HCT116 (cell line): Measurements from ENCODE around the gene IFITM10. TPM values are rescaled to one million over a fixed set of nuclear protein-coding genes. Genes with fewer than 3 reads are reported as not detected.
A peak's percentile ranks its signal among the peaks of the same experiment; 100 is the strongest.

Experiments used
- ATAC-seq: fragments of 200-7000 bp; cut with Tn5 transposase; 2 replicates; pipeline ENCODE4 v1.9.1; 2020; ENCODE audit warnings: mild to moderate bottlenecking, moderate library complexity
- BruUV-seq: library from RNA; stranded (reverse); fragments of 400-500 nt; replicated peaks from 2 replicates; lab custom pipeline; 2021; lab: Mats Ljungman, UMichigan
- CTCF ChIA-PET: fragments of 300-600 bp; sonication (Branson Sonifier 250); formaldehyde crosslinking; loops from one replicate; lab custom pipeline; 2021; ENCODE audit warnings: antibody characterized with exemption; lab: Charles Lee
- POLR2A ChIA-PET: fragments of 300-600, 350-600 bp; sonication (Branson Sonifier 250); formaldehyde crosslinking; loops from one replicate; lab custom pipeline; 2021; ENCODE audit warnings: antibody characterized with exemption; lab: Charles Lee
- RAD21 ChIA-PET, 2 experiments: fragments of 300-600 bp; sonication (Branson Sonifier 250); formaldehyde crosslinking; loops; one replicate each; lab custom pipeline; 2023; ENCODE audit warnings: low total read pairs in 2 of 2; ENCODE audit not compliant: uncharacterized antibody in 2 of 2, unreplicated experiment in 2 of 2, low non-redundant PET in 1 of 2; lab: Charles Lee
- DNase-seq: peaks from one replicate; pipeline ENCODE4 v3.0.0-alpha.2; 2010; ENCODE audit warnings: low read depth, low spot score
- H2AFZ ChIP-seq: fragments of 200-600 bp; shearing (Covaris generic), sonication (generic); 2 replicates; pipeline ENCODE4 v1.6.1; 2017; ENCODE audit warnings: low read depth, mixed run types, mixed read lengths, antibody characterized with exemption, low read length; ENCODE audit not compliant: poor library complexity, severe bottlenecking
- H3K27ac ChIP-seq: 2 replicates; pipeline ENCODE4 v1.5.1; 2012; ENCODE audit warnings: low read depth, low read length
- H3K27me3 ChIP-seq: fragments of 200-600 bp; sonication (generic); 2 replicates; pipeline ENCODE4 v1.6.1; 2016; ENCODE audit warnings: mixed run types, low read length, mixed read lengths; ENCODE audit not compliant: insufficient read depth
- H3K36me3 ChIP-seq, 2 experiments: fragments of 200-500 bp in 1 of 2; fragments of 200-600 bp in 1 of 2; sonication (Bioruptor generic) in 1 of 2; sonication (generic) in 1 of 2; 2 replicates each; pipeline versions ENCODE4 v1.5.1 to v1.6.1; 2014 to 2016; ENCODE audit warnings: low read length in 2 of 2, inconsistent platforms in 1 of 2, mixed read lengths in 1 of 2, mixed run types in 1 of 2; ENCODE audit not compliant: insufficient read depth in 2 of 2, control insufficient read depth in 1 of 2
- H3K4me1 ChIP-seq, 2 experiments: fragments of 200-600 bp in 1 of 2; sonication (generic) in 1 of 2; 2 replicates each; pipeline versions ENCODE4 v1.5.1 to v1.6.1; 2012 to 2017; ENCODE audit warnings: low read length in 2 of 2, inconsistent platforms in 1 of 2, mild to moderate bottlenecking in 1 of 2, mixed read lengths in 1 of 2, mixed run types in 1 of 2, moderate library complexity in 1 of 2; ENCODE audit not compliant: insufficient read depth in 2 of 2, control insufficient read depth in 1 of 2
- H3K4me2 ChIP-seq: fragments of 200-600 bp; sonication (generic); 2 replicates; pipeline ENCODE4 v1.6.1; 2017; ENCODE audit warnings: mixed run types, low read length, mixed read lengths
- H3K4me3 ChIP-seq, 2 experiments: fragments of 200-600 bp in 1 of 2; sonication (generic) in 1 of 2; replicated peaks in 1 of 2; 2 replicates each; pipeline ENCODE4 v1.5.1; 2011 to 2016; ENCODE audit warnings: low read length in 2 of 2, control low read depth in 1 of 2, low read depth in 1 of 2, mild to moderate bottlenecking in 1 of 2, mixed read lengths in 1 of 2, mixed run types in 1 of 2
- H3K79me2 ChIP-seq: fragments of 200-600 bp; sonication (generic); 2 replicates; pipeline ENCODE4 v1.6.1; 2017; ENCODE audit warnings: mild to moderate bottlenecking, mixed run types, low read length, moderate library complexity, mixed read lengths; ENCODE audit not compliant: insufficient read depth
- H3K9ac ChIP-seq: fragments of 200-600 bp; sonication (generic); 2 replicates; pipeline ENCODE4 v1.6.1; 2016; ENCODE audit warnings: low read length, mixed read lengths
- H3K9me2 ChIP-seq: fragments of 200-600 bp; sonication (generic), shearing (Covaris generic); 2 replicates; pipeline ENCODE4 v1.6.1; 2017; ENCODE audit warnings: mixed run types, mild to moderate bottlenecking, moderate library complexity; ENCODE audit not compliant: insufficient read depth
- H3K9me3 ChIP-seq, 2 experiments: fragments of 200-500 bp in 1 of 2; fragments of 200-600 bp in 1 of 2; sonication (Bioruptor generic) in 1 of 2; sonication (generic) in 1 of 2; 2 replicates each; pipeline ENCODE4 v1.6.1; 2014 to 2017; ENCODE audit warnings: low read length in 2 of 2, mixed read lengths in 2 of 2, inconsistent platforms in 1 of 2, low read depth in 1 of 2, mild to moderate bottlenecking in 1 of 2, mixed run types in 1 of 2, moderate library complexity in 1 of 2; ENCODE audit not compliant: control insufficient read depth in 1 of 2, insufficient read depth in 1 of 2
- H4K20me1 ChIP-seq: fragments of 200-600 bp; sonication (generic), shearing (Covaris generic); 2 replicates; pipeline ENCODE4 v1.6.1; 2017; ENCODE audit warnings: mixed run types, mild to moderate bottlenecking, moderate library complexity; ENCODE audit not compliant: insufficient read depth
- CBX3 ChIP-seq: IDR thresholded peaks from 2 replicates; pipeline ENCODE4 v1.6.1; 2012; ENCODE audit warnings: low read depth
- CEBPB ChIP-seq: IDR thresholded peaks from 2 replicates; pipeline ENCODE4 v1.6.1; 2012; ENCODE audit warnings: low read depth
- CTCF ChIP-seq, 3 experiments: fragments of 200-600 bp in 1 of 3; sonication (generic) in 1 of 3; IDR thresholded peaks in 2 of 3; conservative IDR thresholded peaks in 1 of 3; 2 replicates each; pipeline ENCODE4 v1.5.1; 2012 to 2017; ENCODE audit warnings: low read depth in 2 of 3, low read length in 2 of 3, antibody characterized with exemption in 1 of 3, borderline replicate concordance in 1 of 3, control low read depth in 1 of 3, mild to moderate bottlenecking in 1 of 3, mixed read lengths in 1 of 3, mixed run types in 1 of 3, moderate library complexity in 1 of 3; ENCODE audit not compliant: insufficient read depth in 1 of 3
- EGR1 ChIP-seq: IDR thresholded peaks from 2 replicates; pipeline ENCODE4 v1.6.1; 2012; ENCODE audit warnings: low read depth
- ELF1 ChIP-seq: IDR thresholded peaks from 2 replicates; pipeline ENCODE4 v1.6.1; 2012; ENCODE audit warnings: low read depth, borderline replicate concordance
- EZH2 ChIP-seq: fragments of 200-600 bp; sonication (generic); IDR thresholded peaks from 2 replicates; pipeline ENCODE4 v1.6.1; 2017; ENCODE audit warnings: antibody characterized with exemption, mixed run types
- FOSL1 ChIP-seq: IDR thresholded peaks from 2 replicates; pipeline ENCODE4 v1.6.1; 2012; ENCODE audit warnings: low read depth
- JUND ChIP-seq: IDR thresholded peaks from 2 replicates; pipeline ENCODE4 v1.6.1; 2012
- SIN3A ChIP-seq: IDR thresholded peaks from 2 replicates; pipeline ENCODE4 v1.6.1; 2012; ENCODE audit warnings: low read depth
- SP1 ChIP-seq: IDR thresholded peaks from 2 replicates; pipeline ENCODE4 v1.6.1; 2012; ENCODE audit warnings: low read depth
- ZFX ChIP-seq: fragments of 450-650 bp; IDR thresholded peaks from 2 replicates; pipeline ENCODE4 v1.6.1; 2017
- intact Hi-C: fragments of 100-400 bp; cut with micrococcal nuclease; formaldehyde crosslinking; loops from 2 replicates; pipeline ENCODE4 v1.10.0; 2022
- total RNA-seq: library from RNA; stranded (reverse); gene quantifications from one replicate; pipeline ENCODE4 v1.2.1, GENCODE V29; 2021; ENCODE audit not compliant: unreplicated experiment

The IFITM10 gene
- total RNA-seq, 1 experiment from 2014 or later = 1.9 TPM

- TF ChIP-seq SP1 (no peak), SIN3A (no peak), ZFX (no peak), EZH2 (no peak), ELF1 (no peak), CTCF (IDR thresholded peaks at IDR 0.05 in 2 of 3, conservative IDR thresholded peaks at IDR 0.05 in 1 of 3; ENCODE audit: borderline replicate concordance in 1 of 3, insufficient read depth in 1 of 3, low read depth in 2 of 3, low read length in 2 of 3) (no peak), EGR1 (no peak), JUND (no peak), CEBPB (no peak)
- TF ChIP-seq, all 23 proteins: peak for 0
Measured at GRCh38 chr11:1773131-1773993, 23.0 kb upstream of the IFITM10 start (continued).

- intact Hi-C loops = no loop called here
- H3K27me3 ChIP-seq = no peaks in the 10 kb centered on the region
- no TSS peak for BruUV-seq
- H3K9me2 ChIP-seq = no peaks in the 10 kb centered on the region
- H3K4me2 ChIP-seq = peak overlapping the region; percentile 90
- H3K9me3 ChIP-seq = no peaks in the 10 kb centered on the region
- H3K4me1 ChIP-seq = peaks cover 23 to 49% of the 10 kb centered on the region in 2 experiments
- H3K79me2 ChIP-seq = no peaks in the 10 kb centered on the region
- peak; percentile 94 for ATAC-seq
- ChIA-PET RAD21 (interaction anchor here (0.6 to 1.0 kb wide), 2 partner anchors 8 to 60 kb away, joined by 5 to 6 read pairs; no protein-coding TSS in a partner anchor), POLR2A (interaction anchor here (1.4 kb wide), 1 partner anchor 11 kb away, joined by 4 read pairs; no protein-coding TSS in a partner anchor), CTCF (no interaction called here)
- DNase-seq = peak; percentile 62
- TF ChIP-seq CEBPB (no peak), SP1 (peak; percentile 76), FOSL1 (peak; percentile 87), CBX3 (no peak)
- H3K27ac ChIP-seq = peak overlapping the region; percentile 75
- peak overlapping the region; percentile 46 for H3K9ac ChIP-seq
- H3K36me3 ChIP-seq = no peaks in the 10 kb centered on the region
- H2AFZ ChIP-seq = no peak overlapping the region
- peak overlapping the region; percentile 37 to 54 for H3K4me3 ChIP-seq
- H4K20me1 ChIP-seq = no peaks in the 10 kb centered on the region
Measured at GRCh38 chr11:1772270-1773130, 22.1 kb upstream of the IFITM10 start.
